Peyer's patch (tissue), 4 donors: ENCODE results near the gene CCZ1B.
"Not testable (repeated sequence)": the region's sequence is repeated elsewhere in the genome, so short reads cannot be mapped to it uniquely, and the experiment has no call there.

Experiments
- CTCF ChIP-seq, 6 experiments: fragments of 450-650 bp in 4 of 6; fragments of 200-600 bp in 2 of 6; sonication (generic) in 1 of 6; IDR thresholded peaks; one replicate each; pipeline ENCODE4 v1.5.1; 2017 to 2019; ENCODE audit warnings: antibody characterized with exemption in 6 of 6, mild to moderate bottlenecking in 3 of 6, moderate library complexity in 1 of 6
- POLR2A ChIP-seq, 2 donors: fragments of 450-650 bp; IDR thresholded peaks; one replicate each; pipeline ENCODE4 v1.5.1; 2017; ENCODE audit warnings: antibody characterized with exemption in 2 of 2, mild to moderate bottlenecking in 2 of 2, moderate library complexity in 2 of 2

DNA sequence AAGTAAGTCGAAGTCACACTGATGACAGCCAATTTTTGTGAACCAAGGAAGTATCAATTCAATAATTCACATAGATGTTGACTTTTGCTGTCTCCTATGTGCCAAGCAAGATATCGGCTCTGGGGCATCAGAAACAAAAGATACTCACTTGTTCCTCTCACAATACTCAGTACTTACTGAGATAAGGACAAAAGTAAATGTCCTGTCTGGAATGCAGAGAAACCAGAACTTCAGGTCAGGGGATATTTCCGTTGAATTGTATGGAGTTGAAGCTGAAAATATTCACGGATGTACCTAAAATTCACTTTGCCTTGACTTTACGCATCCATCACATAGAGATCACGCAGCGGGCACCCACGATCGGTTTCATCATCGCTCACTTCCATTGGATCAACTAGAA, 11.0 kb upstream of the CCZ1B start:
- not testable (repeated sequence) for TF ChIP-seq CTCF, POLR2A (IDR thresholded peaks at IDR 0.05)
